HG03565 (cell line): ENCODE data around the gene RGS19.

ENCODE experiments used
- ATAC-seq: cut with Tn5 transposase; IDR thresholded peaks from one replicate; pipeline ENCODE4 v1.9.1; 2021; ENCODE audit warnings: mild to moderate bottlenecking, moderate library complexity; ENCODE audit not compliant: unreplicated experiment

Gene RGS19

DNA sequence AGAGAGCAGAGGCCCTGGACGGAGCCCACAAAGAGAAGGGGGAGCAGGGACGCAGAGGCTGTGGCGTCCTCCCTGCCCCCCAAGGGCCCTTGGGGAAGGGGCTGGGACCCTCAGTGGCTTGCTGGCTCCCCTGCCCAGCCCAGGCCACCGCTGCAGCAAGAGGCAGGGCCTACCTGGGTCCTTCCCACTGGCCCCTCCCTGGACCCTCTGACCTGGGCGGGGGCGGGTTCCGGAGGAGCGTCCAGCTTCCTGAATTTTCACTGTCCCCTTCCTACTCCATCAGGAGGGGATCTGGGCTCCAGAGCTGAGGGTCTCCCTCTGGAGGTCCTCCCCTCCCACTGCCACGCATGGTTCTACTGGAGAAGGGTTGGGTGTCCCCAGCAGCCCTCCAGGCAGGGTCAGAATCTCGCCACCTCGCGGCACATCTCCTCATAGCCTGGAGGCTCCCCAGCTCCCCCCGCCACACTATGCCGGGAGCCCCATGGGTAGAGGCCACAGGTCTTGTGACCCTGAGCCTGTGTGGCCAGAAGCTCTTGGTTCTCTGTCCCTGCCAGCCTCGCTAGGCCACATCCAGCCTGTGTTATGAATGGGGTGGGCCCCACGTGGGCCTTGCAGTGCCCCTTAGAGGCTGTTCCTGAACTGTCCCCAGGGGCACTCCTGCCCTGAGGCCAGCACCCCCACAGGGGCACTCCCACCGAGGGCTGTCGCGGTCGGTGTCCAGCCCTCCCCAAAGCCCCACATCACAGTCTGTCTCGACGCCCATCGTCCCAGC is 28.9 kb downstream of the RGS19 start:
- no peak for ATAC-seq

DNA sequence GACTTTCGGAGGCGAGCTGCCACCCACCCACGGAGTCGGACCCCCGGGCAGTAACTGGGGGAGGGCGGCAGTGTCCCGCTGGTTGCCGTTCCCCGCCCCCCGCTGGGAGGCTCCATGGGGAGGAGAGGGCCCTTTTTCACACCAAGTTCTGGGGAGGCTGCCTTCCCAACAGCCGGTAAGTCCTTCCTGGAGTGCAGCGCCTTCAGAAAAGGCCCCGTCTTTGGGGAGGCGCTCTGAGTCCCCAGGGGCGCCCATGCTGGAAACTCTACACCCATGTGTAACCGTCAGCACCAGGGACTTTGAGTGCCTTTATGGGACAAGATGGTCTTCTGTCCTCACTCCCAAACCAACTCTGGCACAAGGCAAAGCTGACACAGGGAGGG is 29.4 kb downstream of the RGS19 start:
- no peak for ATAC-seq

DNA sequence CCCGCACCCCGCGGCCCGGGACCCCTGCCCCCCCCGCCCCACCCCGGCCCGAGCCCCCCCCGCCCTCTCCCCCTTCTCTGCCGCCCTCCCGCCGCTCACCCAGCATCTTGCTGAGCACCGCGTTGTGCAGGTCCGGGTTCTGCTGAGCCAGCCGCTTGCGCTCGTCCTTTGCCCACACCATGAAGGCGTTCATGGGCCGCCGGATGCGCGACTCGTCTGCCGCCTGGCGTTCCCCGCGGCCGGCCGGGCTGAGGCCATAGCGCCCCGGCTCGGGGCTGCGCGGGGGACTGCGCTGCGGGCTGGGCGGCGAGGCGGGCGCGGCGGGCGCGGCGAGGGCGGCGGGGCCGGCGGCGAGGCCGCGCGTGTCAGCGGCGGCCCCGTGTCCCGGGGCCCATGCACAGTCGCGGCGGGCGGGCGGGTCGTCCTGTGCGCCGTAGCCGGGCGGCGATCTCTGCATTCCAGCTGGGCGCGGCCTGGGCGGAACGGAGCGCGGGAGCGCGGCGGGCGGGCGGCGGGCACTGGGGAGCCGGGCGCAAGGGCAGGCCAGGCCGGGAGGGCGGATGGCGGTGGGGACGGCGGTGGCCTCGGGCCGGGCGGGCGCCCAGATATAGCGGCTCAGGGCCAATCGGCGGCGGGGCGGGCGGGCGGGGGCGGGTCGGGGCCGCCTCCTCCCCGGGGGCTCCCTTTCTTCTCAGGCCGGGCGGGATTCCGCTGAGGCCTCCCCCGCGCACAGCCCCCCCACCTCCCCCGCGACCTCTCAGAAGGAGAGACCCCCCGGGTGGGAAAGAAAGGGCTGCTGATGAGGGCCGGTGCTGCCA is 30.0 kb downstream of the RGS19 start, which contains the start of gene SOX18:
TSS of gene SOX18 (minus strand) at position 580 of the 818 bp plus-strand sequence. CDS start at position 457, 123 bp downstream.
- no peak for ATAC-seq

DNA sequence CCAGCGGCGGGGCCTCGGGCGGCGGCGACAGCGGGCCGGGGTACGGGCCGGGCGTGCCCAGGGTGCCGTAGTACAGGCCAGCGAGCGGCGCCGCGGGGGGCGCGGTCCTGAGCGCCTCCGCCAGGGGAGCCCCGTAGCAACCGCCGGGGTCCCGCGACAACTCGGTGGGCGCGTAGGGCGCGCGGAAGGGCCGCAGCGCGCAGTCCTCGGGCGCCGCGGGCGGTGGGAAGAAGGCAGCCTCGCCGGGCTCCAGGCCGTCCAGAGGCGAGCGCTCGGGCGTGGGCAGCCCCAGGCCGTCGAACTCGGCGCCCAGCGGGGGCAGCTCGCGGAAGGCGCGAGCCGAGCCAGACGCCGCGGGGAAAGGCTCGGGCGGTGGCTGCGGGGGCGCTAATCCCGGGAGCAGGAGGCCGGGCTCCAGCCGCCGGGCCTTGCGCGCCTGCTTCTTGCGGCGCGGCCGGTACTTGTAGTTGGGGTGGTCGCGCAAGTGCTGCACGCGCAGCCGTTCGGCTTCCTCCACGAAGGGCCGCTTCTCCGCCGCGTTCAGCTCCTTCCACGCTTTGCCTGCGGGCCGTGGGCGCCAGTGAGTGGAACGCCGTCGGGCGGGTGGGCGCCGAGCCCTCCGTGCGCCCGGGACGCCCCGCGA is 30.8 kb downstream of the RGS19 start:
- no peak for ATAC-seq

DNA sequence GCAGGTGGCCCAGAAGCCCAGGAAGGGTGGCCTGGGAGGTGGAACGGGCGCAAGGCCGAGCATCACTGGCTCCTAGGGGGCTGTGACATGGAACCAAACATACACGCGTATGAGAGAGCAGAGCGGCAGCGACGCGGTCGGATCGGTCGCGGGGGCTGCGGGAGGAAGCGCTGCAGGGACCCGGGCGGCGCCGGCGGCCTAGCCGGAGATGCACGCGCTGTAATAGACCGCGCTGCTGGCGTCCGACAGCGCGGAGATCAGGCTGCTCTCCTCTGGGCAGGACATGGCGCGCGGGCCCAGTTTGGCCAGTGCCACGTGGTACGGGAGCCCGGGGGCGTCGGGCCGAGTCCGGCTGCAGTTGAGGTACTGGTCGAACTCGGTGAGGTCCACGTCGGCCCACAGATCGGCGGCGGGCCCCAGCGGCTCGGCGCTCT is 31.3 kb downstream of the RGS19 start:
- no peak for ATAC-seq

DNA sequence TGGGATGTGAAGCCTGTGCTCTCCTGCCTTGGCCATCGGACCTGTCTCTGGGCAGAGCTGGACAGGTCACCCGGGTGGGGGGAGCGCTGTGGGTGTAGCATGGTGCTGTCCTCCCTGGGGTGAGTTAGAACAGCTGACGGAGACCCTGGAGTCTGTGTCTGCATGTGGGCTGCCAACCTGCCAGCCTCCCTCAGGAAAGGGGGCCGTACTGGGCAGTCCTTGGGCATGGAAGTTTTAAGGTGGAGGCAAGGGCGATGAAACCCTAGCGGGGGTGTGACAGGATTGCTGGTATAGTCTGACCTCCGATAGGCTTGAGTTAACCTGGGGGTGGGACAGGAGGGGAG is 32.3 kb downstream of the RGS19 start:
- no peak for ATAC-seq

DNA sequence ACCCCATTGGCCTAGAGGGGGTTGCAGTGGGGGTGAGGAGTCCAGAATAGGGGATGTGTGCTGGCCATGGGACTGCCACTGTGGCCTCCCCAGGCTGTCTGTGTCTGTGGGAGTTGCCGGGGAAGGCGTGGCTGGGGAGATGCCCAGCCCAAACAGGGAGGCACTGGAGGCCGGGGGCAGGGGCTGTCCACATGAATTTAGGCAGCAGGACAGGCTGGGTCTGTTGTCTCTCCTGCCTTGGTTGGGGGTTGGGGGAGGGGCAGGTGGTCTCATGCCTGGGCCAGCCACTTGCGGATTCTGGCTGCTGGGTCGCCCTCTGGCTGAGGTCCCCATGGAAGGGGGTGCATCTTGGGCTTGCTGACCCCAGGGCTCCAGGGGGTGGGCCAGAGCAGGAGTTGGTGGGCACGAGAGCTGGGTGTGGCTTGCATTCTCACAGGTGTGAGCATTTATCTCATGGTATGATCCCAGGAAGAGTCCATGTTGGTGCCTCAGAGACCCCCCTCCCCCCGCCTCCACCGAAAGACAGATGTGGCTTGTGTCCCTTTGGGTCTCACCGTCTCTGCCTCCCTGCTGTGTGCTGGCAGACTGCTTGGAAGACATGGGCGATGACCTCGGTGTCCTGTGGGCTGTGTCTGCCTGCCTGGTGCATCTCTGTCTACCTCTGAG is 33.8 kb downstream of the RGS19 start:
- ATAC-seq, result no peak

DNA sequence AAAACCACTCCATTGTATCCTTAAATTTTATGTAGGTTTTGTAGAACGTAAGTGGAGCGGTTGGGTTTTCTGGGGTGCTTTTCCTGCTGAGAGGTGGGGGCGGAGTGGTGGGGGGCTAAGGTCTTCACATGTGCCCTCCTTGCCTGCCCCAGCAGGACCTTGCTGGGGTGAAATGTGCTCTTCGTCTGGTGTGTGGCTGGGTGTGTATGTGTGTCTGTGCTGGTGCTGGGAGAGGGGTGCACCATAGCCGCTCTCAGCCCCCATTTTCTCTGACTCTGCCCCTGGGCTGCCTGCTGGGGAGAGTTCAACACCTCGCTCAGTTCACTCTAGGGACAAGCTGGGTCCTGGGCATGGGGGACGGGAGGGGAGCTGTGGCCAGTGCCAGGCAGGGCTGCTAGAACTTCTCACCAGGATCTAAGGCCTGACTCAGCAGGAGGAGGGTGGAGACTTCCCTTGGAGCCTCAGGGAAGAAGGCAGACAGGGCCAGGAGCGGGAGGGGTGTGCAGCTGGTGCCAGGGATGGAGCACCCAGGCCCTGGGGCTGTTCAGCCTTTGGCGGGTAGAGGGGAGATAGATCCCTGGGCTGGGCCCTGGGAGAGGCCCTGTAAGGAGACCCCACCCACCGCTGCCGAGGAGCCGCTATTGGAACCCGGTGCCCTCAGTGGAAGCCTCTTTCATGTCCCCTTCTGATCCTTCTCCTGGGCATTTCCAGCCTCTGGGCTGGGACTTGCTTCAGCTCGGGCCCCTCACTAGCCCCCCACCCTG is 34.7 kb downstream of the RGS19 start:
- ATAC-seq, result no peak

DNA sequence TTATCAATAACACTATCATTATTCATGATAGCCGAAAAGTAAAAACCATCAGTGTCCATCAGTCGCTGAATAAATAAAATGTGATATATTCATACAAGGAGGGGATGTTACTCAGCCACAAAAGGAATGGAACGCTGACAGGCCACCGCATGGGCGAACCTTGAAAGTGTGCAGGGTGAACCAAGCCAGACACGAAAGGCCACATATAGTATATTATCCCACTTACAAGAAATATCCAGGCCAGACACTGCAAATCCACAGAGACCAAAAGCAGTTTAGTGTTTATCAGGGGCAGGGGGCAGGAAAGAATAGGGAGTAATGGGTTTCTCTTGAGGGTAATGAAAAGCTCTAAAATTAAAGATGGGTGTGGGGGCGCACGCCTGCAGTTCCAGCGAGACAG is 35.5 kb downstream of the RGS19 start:
- ATAC-seq, result no peak

DNA sequence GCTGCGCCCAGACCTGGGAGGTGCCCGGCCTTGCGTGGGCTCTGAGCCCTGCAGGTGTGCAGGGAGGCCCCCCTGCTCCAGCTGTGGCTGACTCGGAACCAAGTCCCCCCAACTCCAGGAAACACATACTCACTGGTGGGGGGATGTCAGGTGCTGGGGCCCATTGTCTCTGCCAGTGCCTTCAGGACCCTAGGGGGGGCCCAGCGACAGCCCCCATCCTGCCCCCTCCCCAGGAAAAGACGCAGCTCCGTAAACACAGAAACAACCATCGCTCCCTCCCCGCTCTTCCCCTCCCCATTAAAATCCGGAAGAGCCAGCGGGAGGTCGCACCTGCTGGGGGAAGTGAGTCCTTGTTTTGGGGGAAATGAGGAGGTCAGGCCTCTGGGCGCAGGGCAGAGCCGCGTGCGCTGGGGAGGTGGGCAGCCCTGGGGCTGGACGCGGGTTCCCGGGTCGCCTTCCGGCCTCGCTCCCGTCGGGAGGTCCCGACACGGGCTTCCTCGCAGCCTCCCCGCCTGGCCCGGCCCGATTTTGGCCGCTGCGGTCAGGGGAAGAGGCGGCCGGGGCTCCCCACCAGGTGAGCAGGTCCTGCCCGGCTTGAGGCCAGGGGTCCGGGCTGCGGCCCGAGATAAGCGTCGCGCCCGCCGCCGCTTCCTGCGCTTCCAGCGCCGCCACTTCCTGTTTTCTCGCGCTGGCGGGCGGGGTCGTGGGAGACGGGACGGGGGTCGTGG is 37.1 kb downstream of the RGS19 start:
- ATAC-seq, result no peak

DNA sequence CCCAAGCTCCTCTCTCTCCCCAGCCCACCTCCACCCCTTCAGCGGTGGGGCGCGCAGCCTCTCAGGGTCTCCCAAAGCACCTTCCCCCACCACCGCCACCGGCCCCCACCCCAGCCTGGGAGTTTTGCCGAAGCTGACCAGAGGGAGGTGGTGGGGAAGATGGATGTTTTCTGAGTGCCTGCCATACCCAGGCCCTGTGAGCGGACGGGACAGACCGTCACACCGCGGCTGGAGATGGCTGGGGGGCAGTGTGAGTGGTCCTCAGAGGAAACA is 37.6 kb downstream of the RGS19 start:
- no peak for ATAC-seq

DNA sequence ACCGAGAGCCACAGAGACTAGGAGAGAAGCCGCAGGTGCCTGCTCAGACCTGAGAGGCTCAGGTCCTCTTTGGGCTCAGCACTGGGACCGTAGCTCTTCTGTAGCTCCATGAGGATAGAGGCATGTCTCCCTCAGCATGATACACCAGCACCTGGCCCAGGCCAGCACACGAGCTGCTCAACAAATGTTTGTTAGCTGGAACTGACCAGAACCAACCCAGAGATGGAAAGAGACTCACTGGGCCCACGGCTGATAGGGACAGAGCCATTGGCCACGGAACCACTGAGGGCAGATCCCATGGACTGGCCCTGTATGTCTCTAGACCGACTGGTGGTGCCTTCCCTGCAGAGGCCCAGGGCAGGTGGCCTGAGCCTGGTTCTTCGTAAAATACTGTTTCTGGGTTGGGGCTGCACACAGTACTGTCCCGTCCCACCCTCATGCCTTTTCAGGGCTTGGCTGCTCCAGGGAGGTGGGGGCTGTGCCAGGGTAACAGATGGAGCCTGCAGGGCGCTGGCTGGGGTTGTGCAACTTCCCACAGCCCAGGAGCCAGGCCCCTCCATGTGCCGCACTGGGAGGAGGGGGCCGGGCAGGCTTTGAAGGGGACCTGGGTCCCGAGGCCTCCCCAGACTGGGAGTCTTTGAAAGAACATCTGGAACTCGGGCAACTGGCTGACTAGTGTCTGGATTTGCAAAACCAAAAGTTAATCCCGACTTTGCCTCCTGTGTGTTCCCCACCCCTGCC is 38.1 kb downstream of the RGS19 start:
- no peak for ATAC-seq

DNA sequence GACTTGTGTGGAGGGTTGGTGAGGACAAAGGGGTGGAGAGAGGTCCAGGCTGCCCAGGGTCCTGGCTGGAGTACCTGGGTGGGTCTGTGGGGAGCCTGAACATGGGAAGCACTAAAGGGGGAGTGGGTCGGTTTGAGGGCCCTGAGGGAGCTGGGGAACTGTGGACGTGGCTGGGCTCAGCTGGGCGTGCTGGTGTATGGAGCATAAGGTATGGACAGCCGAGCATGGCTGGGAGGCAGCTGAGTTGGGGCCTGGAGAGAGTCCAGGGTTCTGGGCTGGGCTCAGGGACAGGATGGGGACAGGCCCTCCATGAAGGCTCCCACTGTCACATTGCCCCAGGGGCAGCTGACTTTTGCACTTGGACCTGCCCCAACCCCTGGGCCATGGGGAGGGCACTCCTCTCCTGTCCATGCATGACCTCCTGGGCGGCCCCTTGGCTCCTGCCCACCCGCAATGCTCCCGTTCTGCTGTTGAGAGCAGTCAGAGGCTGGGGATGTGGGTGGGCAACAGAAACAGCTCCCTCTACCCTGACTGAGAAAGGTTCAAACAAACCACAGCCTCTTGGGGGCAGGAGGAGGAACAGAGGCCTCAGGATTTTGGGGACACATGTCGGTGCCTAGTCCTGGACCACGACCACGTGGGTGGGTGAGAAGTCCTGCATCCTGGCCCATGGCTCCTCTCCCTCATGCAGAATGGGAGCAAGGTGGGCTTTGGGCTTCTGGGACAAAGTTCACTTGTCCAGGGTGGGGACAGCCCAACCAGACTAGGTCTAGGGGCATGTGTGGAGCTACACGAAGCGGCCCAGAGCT is 38.9 kb downstream of the RGS19 start:
- ATAC-seq, result no peak

DNA sequence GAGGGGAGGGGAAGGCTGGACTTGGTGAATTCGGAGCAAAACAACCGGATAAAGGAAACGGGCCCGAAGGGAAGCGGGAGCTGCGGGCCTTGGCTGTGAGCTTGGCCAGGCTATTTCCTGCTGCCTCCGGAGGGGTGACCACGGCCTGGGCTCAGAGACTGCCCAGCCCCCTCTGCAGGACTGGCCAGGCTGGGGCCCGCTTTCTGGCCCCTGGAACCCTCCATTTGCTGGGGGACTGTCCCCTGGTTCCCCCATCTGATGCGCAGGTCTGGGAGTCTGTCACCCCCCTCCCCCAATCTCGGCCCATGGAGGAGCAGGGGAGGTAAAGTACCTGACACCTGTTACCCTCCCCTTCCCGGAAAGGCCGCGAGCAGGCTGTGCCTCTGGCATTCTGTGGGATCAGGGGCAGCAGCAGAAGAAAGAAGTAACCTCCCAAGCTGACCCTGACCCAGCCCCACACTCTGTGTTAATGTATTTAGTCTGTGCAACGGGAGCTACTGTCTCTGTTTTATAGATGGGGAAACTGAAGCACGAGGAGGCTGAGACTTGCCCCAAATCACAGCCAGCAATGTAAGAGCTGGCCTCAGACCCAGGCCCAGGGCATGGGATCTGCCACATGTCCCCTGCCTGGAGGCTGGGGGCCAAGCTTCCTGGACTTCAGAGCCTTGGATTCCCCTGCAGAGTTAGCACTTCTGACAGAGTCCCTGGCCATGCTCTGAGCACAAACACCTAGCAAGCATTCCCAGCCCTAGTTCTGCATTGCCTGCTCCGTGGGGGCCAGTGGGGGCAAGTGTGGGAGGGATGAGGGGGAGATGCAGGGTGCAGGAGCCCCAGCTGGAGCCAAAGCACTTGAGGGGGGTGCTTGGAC is 39.8 kb downstream of the RGS19 start:
- no peak for ATAC-seq

DNA sequence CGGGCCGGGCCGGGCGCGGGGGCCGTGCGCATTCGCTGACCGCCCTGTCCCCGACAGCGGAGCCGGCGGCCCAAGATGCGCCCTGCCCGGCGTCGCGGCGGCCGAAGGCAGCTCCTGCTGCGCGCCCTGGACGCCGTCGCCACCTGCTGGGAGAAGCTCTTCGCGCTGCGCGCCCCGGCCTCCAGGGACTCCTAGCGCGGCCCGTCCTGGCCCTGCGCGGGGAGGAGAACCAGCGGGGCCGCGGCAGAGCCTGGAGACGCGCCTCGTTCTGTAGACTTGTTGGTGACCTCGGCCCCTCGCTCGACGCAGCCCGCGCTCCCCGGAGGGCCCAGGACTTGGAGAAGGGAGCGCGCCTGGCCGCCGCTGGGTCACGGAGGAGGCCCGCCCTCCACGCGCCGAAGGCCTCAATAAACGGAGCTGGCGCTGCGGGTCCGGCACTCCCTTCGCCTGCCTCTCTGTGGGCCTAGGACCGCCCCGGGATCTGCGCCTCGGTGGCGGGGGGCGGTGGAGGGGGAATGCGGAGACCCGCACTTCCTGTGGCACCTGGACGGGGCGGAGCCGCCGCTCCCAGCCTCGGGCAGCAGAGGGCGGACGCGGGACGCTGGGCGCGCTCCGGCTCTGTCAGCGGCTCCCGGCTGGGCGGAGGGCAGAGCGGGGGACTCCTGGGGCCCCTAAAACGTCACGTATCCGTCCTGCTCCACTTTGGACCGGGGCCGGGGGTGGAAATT is 40.6 kb downstream of the RGS19 start:
- no peak for ATAC-seq

DNA sequence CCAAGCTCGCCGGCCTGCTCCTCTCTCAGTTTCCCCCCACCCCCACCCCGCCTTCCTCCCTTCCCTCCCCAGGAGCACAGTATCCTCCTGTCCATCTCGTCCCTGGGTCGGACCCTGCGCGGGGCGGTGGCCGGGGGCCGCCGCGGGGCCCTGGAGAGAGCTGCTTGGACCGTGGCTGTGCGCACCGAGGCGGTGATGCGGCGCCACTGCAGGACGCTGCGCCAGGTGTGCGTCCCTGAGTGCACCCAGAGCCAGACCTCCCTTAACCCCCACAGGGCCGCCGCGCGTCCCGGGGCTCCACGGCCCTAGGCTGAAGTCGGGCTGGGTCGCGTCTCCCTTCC is 41.1 kb downstream of the RGS19 start:
- no peak for ATAC-seq
